ENCODE data around the gene NDUFAF2.
"Not testable (repeated sequence)": the region's sequence is repeated elsewhere in the genome, so short reads cannot be mapped to it uniquely, and the experiment has no call there.

The NDUFAF2 gene

GRCh38 chr5:60978968-60979367 lies 34.0 kb downstream of the NDUFAF2 start:
- Histone ChIP-seq H3K27ac (ENCODE audit: low read depth, low read length) (no peak overlapping the region), H4K20me1 (ENCODE audit: low read depth, low read length) (no peaks in the 10 kb centered on the region), H3K9ac (ENCODE audit: low read length) (no peak overlapping the region), H3F3A (ENCODE audit: insufficient read depth) (no peaks in the 10 kb centered on the region), H2AFZ (ENCODE audit: low read depth, low read length, severe bottlenecking) (no peak overlapping the region), H3K36me3 (ENCODE audit: low read length) (no peaks in the 10 kb centered on the region), H3K79me2 (ENCODE audit: insufficient read depth, low read length) (peaks cover 21% of the 10 kb centered on the region), H3K9me2 (replicated peaks; ENCODE audit: insufficient read depth, low read length) (no peaks in the 10 kb centered on the region), H3K27me3 (ENCODE audit: low read length) (no peaks in the 10 kb centered on the region), H3K9me3 (ENCODE audit: insufficient read depth, low read length) (no peaks in the 10 kb centered on the region), H3K4me3 (ENCODE audit: insufficient read depth, low read length, poor library complexity, severe bottlenecking) (no peak overlapping the region), H3K4me2 (ENCODE audit: low read depth, low read length, poor library complexity, severe bottlenecking) (no peak overlapping the region)
- no peak for TF ChIP-seq EZH2phosphoT487 (conservative IDR thresholded peaks at IDR 0.05; ENCODE audit: low read length)
- TF ChIP-seq CTCF (IDR thresholded peaks at IDR 0.05; ENCODE audit: insufficient read depth, low read length, poor library complexity, severe bottlenecking), result no peak

GRCh38 chr5:60980511-60980910 lies 35.5 kb downstream of the NDUFAF2 start:
- Histone ChIP-seq H3K36me3 (ENCODE audit: low read length) (no peaks in the 10 kb centered on the region), H3K4me3 (ENCODE audit: insufficient read depth, low read length, poor library complexity, severe bottlenecking) (no peak overlapping the region)
- TF ChIP-seq CTCF (IDR thresholded peaks at IDR 0.05; ENCODE audit: insufficient read depth, low read length, poor library complexity, severe bottlenecking) (no peak), EZH2phosphoT487 (conservative IDR thresholded peaks at IDR 0.05; ENCODE audit: low read length) (no peak)

GRCh38 chr5:60982127-60982526 lies 37.1 kb downstream of the NDUFAF2 start:
- H3K79me2 ChIP-seq (ENCODE audit: insufficient read depth, low read length); H2AFZ ChIP-seq (ENCODE audit: low read depth, low read length, severe bottlenecking): not testable (repeated sequence)

More at GRCh38 chr5:60980511-60980910, 35.5 kb downstream of the NDUFAF2 start:
- Histone ChIP-seq H3K4me2 (ENCODE audit: low read depth, low read length, poor library complexity, severe bottlenecking) (no peak overlapping the region), H3K9me3 (ENCODE audit: insufficient read depth, low read length) (no peaks in the 10 kb centered on the region), H4K20me1 (ENCODE audit: low read depth, low read length) (no peaks in the 10 kb centered on the region), H3K9me2 (replicated peaks; ENCODE audit: insufficient read depth, low read length) (no peaks in the 10 kb centered on the region), H3K27me3 (ENCODE audit: low read length) (no peaks in the 10 kb centered on the region), H3F3A (ENCODE audit: insufficient read depth) (no peaks in the 10 kb centered on the region), H3K79me2 (ENCODE audit: insufficient read depth, low read length) (peaks cover 11% of the 10 kb centered on the region), H3K27ac (ENCODE audit: low read depth, low read length) (no peak overlapping the region), H2AFZ (ENCODE audit: low read depth, low read length, severe bottlenecking) (no peak overlapping the region), H3K9ac (ENCODE audit: low read length) (no peak overlapping the region)

GRCh38 chr5:60989790-60990189 lies 44.8 kb downstream of the NDUFAF2 start:
- peaks cover 37% of the 10 kb centered on the region for H3K9me3 ChIP-seq (ENCODE audit: insufficient read depth, low read length)
- no peaks in the 10 kb centered on the region for H3K27me3 ChIP-seq (ENCODE audit: low read length)
- TF ChIP-seq CTCF (IDR thresholded peaks at IDR 0.05; ENCODE audit: insufficient read depth, low read length, poor library complexity, severe bottlenecking) (no peak), EZH2phosphoT487 (conservative IDR thresholded peaks at IDR 0.05; ENCODE audit: low read length) (no peak)
- no peak overlapping the region for H3K4me2 ChIP-seq (ENCODE audit: low read depth, low read length, poor library complexity, severe bottlenecking)
- H3F3A ChIP-seq (ENCODE audit: insufficient read depth), result no peaks in the 10 kb centered on the region
- no peak overlapping the region for H3K9ac ChIP-seq (ENCODE audit: low read length)
- no peak overlapping the region for H2AFZ ChIP-seq (ENCODE audit: low read depth, low read length, severe bottlenecking)
- no peaks in the 10 kb centered on the region for H3K9me2 ChIP-seq (replicated peaks; ENCODE audit: insufficient read depth, low read length)
- H3K79me2 ChIP-seq (ENCODE audit: insufficient read depth, low read length), result peaks cover 5% of the 10 kb centered on the region; the same call in 1 of the 2 replicates
- no peak overlapping the region for H3K27ac ChIP-seq (ENCODE audit: low read depth, low read length)
- 0 out of 2 replicates have a peak, but pooled peaks cover 4% of the 10 kb centered on the region for H3K36me3 ChIP-seq (ENCODE audit: low read length)
- H3K4me3 ChIP-seq (ENCODE audit: insufficient read depth, low read length, poor library complexity, severe bottlenecking), result no peak overlapping the region
- H4K20me1 ChIP-seq (ENCODE audit: low read depth, low read length), result no peaks in the 10 kb centered on the region

More at GRCh38 chr5:60982127-60982526, 37.1 kb downstream of the NDUFAF2 start:
- not testable (repeated sequence) for H3K36me3 ChIP-seq (ENCODE audit: low read length); H3K9me2 ChIP-seq (replicated peaks; ENCODE audit: insufficient read depth, low read length); H3K4me2 ChIP-seq (ENCODE audit: low read depth, low read length, poor library complexity, severe bottlenecking); H3K9ac ChIP-seq (ENCODE audit: low read length); H3K27me3 ChIP-seq (ENCODE audit: low read length); H3F3A ChIP-seq (ENCODE audit: insufficient read depth); H3K9me3 ChIP-seq (ENCODE audit: insufficient read depth, low read length); H3K27ac ChIP-seq (ENCODE audit: low read depth, low read length); H3K4me3 ChIP-seq (ENCODE audit: insufficient read depth, low read length, poor library complexity, severe bottlenecking); H4K20me1 ChIP-seq (ENCODE audit: low read depth, low read length)

All from SU-DHL-6 (cell line).